Heart left ventricle (tissue), 13 donors: ENCODE data around the gene MRPL20.
"Not testable (repeated sequence)": the region's sequence is repeated elsewhere in the genome, so short reads cannot be mapped to it uniquely, and the experiment has no call there.

ENCODE experiments used
- POLR2A ChIP-seq, 2 donors: fragments of 450-650 bp; IDR thresholded peaks; one replicate each; pipeline ENCODE4 v1.6.1; 2017; ENCODE audit warnings: antibody characterized with exemption in 2 of 2, mild to moderate bottlenecking in 2 of 2, moderate library complexity in 2 of 2
- TF ChIP-seq, protein P1 (sequence below), 12 donors: fragments of 200-600 bp; sonication (generic) in 4 of 12; IDR thresholded peaks; one replicate each; pipeline versions ENCODE4 v1.5.0 to v1.8.0; 2018 to 2022; ENCODE audit warnings: antibody characterized with exemption in 12 of 12, mild to moderate bottlenecking in 5 of 12
- donor health status: ischemic (EF 13 %, LVEDD 7.1; RV severe dilation, severe dysfunction).
- donor health status: DM: no; HTN: yes; CAD: no.
- donor health status: DM: no; HTN: no; CAD: no.
- donor health status: ischemic (EF 25% LVEDD 6.9; RV normal size, moderate dysfunction).
- donor health status: ischemic (EF 25% LVEDD 5.7; RV mildly dilated, moderate dysfunction).
- donor health status: ischemic (EF 35%, LVEDD 5.7; RV mildly dilated, moderate dysfunction).
- donor health status: nonischemic (EF 11% LVEDD 7.7; RV severe dilation, severe dysfunction).
- donor health status: DM: yes; HTN: yes; CAD: no.
- donor health status: PGD.
- donor health status: ischemic (EF 29% LVEDD 5.4; RV normal size, mild dysfunction).
- donor health status: nonischemic (EF 23%, LVEDD 6.1; RV moderate dilation, normal function).

DNA sequence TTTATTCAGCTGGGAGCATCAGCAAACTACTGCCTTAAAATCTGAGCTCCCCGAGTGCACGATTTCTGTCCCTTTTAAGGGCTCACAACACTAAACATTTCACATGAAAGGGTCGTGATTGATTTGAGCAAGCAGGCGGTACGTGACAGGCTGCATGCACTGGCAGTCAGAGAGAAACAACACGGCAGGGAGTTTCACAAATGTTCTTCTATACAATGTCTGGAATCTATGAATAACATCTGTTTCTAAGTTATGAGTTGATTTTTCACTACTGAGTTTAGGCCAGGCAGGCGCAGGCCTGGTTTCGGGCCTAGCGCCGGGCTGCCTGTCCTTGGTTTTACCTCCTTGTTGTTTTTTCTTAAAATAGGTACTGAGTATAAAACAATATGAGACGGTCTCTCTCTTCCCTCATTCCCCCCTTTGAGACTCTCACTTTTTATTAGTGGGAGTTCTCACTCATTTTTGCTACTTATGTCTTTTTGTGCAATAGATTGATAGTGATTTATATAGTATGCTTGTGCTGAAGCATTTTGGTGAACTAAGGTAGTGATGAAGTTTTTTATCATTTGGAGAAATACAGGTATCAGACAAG is 5.3 kb upstream of the MRPL20 start:
- TF ChIP-seq, protein P1, sequence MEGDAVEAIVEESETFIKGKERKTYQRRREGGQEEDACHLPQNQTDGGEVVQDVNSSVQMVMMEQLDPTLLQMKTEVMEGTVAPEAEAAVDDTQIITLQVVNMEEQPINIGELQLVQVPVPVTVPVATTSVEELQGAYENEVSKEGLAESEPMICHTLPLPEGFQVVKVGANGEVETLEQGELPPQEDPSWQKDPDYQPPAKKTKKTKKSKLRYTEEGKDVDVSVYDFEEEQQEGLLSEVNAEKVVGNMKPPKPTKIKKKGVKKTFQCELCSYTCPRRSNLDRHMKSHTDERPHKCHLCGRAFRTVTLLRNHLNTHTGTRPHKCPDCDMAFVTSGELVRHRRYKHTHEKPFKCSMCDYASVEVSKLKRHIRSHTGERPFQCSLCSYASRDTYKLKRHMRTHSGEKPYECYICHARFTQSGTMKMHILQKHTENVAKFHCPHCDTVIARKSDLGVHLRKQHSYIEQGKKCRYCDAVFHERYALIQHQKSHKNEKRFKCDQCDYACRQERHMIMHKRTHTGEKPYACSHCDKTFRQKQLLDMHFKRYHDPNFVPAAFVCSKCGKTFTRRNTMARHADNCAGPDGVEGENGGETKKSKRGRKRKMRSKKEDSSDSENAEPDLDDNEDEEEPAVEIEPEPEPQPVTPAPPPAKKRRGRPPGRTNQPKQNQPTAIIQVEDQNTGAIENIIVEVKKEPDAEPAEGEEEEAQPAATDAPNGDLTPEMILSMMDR (IDR thresholded peaks at IDR 0.05): not testable (repeated sequence)
- not testable (repeated sequence) for TF ChIP-seq POLR2A (IDR thresholded peaks at IDR 0.05)
